Activated CD4-positive, alpha-beta T cell treated with anti-CD3 and anti-CD28 coated beads, Interleukin-10, Interleukin-2, amounts not matched to agents 100 ng/mL and 50 ng/mL, durations not matched to agents 16 hours and 8 hours (primary cell): ENCODE data around the gene PTGFRN.

Experiments used
- DNase-seq: peaks from one replicate; pipeline ENCODE4 v3.0.0-alpha.2; 2020

Gene PTGFRN

DNA sequence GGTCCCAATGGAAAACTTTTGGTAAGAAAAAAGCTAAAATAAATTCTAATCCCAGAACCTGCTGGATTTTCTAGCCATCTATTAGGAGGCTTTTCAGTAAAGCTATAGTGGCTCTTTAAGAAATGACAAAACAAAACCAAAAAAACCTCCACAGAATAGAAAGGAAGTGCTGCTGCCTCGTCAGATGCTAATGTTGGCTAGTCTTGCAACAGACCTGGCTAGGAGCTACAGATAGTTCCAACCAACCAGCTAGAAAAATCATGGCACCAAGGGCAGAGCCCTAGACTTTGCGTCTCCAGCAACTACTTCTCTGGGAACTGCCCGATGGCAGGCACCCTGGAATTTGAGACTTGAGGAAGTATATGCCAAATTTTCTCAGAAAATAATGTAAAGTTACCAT is 99.4 kb downstream of the PTGFRN start:
- DNase-seq: peak; percentile 35

DNA sequence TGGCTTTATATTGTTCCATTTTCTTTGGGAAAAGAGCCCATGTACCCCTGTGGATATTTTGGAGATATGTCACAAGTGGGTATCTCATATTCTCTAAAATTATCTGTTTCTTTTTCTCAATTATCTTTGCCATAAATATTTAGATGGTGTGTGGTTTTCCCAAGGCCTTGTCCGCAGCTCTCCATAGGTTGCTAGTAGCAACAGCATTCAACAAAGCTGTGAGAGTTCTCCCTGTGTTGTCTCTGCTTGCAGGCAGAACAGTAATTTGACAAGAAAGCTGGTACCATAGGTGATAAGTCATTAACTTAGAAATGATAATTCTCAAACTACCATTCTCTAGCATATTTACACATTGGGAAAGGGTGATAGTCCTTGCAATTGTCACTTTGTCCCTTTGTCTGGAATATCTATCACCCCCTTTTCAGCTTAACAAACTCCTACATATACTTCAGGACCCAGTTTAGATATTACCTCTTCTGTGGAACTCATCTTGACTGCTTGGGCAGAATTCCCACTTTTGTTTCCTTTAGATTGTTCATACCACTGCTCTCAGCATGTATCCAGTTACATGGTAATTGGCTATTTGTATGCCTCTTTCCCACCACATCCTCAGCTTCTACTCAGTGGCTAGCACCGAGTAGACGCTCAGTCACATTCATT is 100.7 kb downstream of the PTGFRN start:
- no peak for DNase-seq

DNA sequence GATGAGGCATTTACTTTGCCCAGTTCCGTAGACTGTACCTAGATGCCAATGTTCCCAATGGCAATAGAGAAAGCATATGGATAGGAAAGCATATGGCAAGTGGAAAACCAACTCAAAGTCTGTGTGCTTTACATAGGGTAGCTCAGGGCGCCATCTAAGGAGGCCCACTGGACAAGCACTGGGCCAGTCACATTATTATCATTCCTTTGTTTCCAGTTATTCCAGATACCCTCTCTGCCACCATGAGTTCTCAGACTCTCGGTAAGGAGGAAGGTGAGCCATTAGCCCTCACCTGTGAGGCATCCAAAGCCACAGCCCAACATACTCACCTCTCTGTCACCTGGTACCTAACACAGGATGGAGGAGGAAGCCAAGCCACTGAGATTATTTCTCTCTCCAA is 101.6 kb downstream of the PTGFRN start:
- no peak for DNase-seq

DNA sequence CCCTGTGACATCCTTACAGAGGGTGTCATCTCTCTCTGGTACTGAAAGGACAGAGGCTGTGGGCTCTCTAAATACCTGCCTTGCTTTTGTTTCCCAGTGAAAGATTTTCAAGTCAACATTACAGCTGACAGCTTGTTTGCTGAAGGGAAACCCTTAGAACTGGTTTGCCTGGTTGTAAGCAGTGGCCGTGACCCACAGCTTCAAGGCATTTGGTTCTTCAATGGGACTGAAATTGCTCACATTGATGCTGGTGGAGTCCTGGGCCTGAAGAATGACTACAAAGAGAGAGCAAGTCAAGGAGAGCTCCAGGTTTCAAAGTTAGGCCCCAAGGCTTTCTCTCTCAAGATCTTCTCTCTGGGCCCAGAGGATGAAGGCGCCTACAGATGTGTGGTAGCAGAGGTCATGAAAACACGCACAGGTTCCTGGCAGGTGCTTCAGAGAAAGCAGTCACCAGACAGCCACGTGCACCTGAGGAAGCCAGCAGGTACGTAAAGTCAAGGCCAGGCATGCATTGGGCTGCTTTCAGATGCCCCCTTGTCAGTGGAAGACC is 103.7 kb downstream of the PTGFRN start:
- DNase-seq: no peak

DNA sequence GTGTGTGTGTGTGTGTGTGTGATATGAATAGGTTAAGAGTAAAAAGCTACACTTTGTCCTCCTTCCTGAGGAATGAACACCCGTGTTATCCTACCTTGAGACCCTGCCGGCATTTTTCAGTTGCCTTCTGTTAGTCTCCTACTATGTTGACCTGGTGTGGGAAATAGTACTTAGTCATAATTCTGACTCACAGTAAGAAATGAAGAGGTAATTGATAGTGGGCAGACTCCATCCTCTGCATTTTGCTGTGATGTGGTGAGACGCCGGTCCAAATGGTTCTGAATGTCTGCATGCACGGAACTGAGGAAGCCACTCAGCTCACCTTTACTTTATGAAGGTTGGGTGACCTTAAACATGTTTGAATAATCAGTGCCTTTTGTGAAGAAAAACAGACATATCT is 104.5 kb downstream of the PTGFRN start:
- peak; percentile 52 for DNase-seq

DNA sequence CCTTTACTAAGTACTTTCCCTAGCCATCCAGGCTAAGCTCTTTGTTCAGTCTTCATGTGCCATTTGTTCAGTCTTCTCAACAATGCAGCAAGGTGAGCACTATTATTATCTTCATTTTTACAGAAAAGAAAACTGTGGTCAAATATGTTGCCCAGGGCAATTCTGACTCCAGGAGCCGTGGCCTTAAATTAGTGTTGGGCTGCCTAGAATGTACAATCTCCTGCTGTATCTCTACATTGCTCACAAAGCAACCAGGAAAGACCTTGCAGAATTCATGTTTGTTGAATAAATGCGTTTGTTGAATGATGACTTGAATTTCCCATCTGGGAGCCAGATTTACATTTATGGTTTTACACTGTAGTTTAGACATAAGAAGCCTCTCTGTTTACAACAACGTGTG is 106.0 kb downstream of the PTGFRN start:
- DNase-seq: no peak

DNA sequence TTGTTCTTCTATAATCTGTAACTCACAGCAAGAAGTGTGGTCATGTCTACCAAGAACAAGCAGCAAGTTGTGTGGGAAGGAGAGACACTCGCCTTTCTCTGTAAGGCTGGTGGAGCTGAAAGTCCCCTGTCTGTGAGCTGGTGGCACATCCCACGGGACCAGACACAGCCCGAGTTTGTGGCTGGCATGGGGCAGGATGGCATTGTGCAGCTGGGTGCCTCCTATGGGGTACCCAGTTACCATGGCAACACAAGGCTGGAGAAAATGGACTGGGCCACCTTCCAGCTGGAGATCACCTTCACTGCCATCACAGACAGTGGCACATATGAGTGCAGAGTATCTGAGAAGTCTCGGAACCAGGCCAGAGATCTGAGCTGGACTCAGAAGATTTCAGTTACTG is 107.3 kb downstream of the PTGFRN start:
- DNase-seq: no peak

DNA sequence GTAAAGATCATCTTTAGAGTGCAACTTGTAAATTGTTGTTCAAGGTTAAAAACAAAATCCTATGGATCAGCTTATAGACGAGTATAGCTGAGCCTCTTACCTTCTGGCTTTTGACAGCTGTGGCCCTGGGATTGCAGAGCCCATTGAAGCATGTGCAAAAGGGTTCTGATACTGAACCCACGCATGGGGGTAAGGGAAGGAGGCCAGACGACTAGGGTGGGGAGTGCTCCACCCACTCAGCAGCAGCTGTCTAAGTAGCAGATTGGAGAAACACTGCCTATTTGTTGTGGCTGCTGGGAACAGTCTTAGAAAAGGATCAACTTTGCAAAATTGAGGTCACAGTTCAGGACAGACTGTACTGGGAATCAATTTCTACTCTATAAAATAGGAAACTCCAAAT is 107.9 kb downstream of the PTGFRN start:
- no peak for DNase-seq

DNA sequence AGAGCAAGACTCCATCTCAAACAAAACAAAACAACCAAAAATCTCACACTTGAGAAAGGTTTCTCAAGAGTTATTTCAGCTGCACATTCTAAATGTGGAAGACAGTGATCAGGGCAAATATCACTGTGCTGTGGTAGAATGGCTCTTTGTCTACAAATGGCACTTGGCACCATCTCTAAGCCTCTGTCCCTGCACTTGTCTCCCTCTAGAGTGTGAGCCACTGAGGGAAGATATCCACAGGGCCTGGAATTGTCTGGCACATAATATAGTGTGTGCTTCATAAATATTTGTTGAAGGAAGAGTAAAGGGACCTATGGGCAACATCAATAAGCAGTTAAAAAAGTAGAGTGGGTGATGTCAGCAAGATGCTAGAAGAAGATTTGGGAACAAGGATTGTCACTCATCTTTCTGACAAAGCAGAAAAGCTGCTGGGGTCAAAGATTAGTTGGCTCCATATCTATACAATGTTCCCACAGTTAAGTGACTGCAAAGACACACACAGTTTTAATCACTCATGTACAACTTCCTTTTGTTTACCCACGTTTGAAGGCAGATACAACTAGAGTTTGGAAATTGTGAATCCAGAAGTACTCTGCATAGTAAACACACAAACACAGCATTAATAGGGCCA is 110.9 kb downstream of the PTGFRN start:
- no peak for DNase-seq

DNA sequence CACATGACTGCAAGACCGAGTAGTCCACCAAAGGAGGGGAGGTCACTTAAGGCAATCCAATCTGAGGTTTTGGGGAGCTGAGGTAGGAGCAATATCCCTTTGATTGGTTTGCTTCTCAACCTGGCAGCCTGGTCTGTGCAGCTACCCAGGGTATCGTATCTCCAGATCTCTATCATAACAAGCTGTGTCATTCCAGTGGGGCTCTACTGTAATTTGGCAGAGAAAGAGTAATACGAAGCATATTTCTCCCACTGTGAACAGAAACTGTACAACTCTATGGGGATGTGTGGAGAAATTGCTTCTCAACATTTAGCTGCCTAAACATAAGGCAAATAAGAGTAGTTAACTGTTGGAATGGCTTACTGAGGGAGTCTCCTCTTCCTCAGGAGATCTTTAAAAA is 112.4 kb downstream of the PTGFRN start:
- DNase-seq: no peak

DNA sequence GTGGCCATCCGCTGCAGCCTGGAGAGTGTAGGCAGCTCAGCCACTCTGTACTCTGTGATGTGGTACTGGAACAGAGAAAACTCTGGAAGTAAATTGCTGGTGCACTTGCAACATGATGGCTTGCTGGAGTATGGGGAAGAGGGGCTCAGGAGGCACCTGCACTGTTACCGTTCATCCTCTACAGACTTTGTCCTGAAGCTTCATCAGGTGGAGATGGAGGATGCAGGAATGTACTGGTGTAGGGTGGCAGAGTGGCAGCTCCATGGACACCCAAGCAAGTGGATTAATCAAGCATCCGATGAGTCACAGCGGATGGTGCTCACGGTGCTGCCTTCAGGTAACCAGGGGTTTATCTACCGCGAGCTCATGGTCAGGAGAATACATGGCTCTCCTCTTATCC is 115.9 kb downstream of the PTGFRN start:
- DNase-seq: no peak

DNA sequence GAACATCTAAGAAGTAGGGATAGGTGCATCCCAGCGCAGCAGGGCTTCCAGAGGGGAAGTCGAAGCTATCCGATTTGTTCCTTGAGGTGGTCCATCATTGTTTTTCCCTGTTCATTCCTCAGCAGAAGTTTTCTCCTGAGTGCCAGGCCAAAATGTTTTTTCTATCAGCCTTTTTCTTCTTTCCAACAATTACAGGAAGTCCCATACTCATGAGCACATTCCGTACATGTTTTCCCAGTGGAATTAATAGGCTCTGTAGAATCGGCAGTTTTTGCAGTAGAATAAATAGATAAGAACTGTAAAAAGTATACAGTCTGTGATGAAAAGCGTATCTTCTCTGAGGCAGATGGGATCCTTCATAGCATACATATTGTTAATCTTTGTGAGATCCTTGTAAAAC is 116.6 kb downstream of the PTGFRN start:
- no peak for DNase-seq

DNA sequence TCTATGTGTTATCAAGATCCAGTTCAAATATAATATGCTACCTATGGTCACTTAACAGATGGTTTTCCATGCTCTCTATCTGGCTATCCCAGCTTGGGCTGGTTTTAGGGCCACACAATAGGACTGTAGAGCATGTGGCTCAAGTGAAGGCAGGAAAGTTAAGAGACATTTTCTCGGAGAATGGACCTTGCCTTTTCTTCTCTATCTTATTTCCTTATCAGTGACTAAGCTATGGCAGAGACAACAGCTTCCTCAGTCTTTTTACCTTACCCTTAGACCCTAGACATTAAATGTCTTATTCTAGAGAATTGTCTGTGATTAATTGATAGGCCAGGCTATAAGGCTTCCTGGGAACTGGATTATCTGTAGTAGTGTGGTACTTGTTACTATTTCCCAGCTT is 120.0 kb downstream of the PTGFRN start:
- no peak for DNase-seq

DNA sequence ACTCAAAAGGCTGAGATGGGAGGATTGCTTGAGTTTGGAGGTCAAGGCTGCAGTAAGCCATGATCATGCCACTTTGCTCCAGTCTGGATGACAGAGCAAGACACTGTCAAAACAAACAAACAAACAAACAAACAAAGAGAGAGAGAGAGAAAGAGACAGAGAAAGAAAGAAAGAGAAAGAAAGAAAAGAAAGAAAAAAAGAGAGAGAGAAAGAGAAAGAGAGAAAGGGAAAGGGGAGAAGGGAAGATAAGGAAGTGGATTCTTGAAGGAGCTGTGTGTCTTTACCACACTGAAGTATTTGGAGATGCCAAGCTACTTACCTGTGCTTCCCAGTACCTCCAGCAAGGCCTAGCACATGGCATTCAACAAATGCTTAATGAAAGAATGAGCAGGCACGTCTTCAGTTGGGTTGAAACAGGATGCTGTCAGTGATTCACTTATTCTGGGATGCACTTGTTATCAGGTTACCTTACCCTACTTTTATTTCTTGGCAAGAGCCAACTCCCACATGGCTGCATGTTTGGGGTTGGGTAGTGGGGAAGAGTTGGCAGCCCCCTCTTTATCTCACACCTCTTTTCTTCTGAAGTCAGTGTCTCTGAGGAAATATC is 120.7 kb downstream of the PTGFRN start:
- no peak for DNase-seq

DNA sequence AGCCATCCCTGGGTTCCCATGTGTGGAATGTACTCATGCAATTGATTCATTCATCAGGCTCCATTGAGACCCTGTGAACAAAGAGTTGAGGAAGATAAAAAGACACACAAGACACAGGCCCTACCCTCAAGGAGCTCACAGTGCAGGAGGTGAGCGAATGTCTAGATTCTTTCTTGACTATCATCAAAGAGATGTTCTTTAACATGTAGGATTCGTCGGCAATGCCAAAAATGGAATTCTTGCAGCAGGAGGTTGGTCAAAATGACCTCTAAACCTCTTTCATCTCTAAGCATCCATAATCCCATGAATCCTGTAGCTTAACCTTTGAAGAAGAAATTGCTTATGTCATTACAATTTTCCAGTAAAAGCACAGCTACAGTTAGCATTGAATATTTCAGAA is 122.5 kb downstream of the PTGFRN start:
- DNase-seq: no peak

DNA sequence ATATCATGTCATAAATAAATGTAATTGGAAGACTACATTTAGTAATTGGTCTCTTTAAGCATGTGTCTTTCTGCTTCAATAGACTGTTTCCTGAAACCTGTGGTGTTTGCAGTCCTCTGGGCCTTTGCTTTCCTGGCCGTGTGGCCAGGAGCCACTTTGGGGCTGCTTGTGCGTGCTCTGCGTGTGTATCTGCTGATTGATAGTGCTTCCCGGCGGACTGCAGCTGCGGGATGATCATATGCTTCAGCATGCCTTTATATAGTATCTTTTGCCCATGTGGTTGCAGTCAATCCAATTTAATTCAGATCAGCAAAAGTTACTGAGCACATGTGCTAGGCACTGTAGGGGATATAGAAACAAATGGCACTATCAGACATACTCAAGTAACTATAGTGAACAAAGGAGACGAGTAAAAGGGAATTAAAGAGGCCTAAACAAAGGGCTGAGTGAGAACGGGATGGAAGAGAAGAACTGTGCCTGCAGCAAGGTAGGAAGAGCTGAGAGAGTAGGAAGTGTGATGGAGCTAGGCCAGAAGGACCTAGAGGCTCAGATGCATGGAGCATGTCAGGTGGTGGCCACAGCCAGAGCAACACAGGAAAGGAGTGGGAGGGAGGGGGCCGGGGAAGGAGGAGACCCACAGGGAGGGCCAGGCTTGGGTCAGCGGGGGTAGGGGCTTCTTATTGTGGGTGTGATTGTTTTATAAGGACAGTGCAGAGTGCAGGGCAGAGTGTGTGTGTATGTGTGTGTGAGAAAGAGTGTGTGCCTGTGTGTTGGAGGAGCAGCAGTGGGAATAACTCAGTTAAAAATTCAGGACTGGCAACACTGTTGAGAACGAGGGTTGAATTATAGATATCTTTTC is 123.2 kb downstream of the PTGFRN start:
- no peak for DNase-seq

DNA sequence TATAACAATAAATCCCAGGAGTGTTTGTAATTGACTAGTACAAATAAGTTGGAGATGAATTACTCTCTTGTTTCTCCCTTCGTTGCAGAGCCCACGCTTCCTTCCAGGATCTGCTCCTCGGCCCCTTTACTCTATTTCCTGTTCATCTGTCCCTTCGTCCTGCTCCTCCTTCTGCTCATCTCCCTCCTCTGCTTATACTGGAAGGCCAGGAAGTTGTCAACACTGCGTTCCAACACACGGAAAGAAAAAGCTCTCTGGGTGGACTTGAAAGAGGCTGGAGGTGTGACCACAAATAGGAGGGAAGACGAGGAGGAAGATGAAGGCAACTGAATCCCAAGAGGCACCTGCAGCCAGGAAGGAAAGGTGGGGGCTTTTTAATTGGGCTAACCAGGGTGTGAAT is 124.1 kb downstream of the PTGFRN start:
- no peak for DNase-seq

DNA sequence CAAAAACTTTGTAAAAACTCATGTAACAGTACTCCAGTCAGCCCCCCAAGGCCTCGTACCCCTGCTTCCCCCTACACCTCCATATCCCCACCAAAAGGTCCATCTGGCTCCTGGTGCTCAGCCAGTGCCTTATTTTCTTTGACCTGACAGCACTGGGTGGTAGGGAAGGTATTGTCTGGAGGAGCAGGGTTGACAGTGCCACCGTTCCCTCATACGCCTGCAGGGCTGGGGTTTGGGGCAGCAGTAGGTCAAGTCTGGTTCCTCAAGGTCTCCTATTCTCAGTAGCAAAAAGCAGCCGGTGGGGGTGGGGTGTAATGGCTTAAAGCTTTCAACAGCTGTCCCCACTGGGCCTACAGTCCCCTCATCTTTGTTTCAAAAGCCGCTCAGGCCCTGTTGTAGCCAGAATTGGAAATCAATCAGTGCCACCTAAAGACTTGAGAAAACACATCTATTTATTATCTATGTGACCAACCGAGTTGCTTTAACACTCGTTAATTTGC is 125.1 kb downstream of the PTGFRN start:
- no peak for DNase-seq

DNA sequence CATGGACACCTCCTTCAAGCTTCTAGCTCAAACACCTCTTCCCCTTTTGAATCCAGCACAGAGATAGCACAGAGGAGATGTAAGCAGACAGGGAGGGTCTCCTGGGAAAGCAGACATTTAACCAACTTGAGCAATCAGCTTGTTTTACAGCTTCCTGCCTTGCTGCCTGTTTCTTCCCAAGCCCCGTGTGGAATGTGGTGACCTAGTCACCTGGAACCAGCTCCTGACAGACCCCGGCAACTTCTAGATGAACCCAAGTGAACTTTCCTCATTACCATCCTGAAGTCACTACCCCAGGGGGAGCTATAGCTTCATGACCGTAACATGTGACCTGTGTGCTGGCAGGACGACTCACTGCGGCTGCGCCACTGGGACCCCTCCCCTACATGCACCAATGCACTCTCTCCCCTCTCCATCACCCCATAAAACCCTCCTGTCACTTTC is 126.3 kb downstream of the PTGFRN start:
- no peak for DNase-seq

DNA sequence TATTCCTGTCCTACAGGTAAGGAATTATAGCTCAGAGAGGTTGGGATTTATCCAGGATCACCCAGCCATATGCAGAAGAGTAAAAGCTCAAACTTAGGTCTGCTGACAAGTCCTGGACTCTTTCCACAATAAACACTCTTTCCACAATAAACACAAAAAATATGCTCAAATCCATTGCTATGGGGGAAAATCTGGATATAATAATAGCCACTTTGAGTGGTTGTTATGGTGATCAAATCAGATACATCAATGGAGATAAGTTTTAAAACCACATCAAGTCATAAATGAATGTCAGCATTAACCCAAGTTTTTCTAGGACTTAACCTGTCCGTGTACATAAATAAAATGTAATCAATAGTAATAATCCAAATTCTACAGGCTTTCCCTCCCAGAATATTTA is 128.1 kb downstream of the PTGFRN start:
- DNase-seq: no peak

DNA sequence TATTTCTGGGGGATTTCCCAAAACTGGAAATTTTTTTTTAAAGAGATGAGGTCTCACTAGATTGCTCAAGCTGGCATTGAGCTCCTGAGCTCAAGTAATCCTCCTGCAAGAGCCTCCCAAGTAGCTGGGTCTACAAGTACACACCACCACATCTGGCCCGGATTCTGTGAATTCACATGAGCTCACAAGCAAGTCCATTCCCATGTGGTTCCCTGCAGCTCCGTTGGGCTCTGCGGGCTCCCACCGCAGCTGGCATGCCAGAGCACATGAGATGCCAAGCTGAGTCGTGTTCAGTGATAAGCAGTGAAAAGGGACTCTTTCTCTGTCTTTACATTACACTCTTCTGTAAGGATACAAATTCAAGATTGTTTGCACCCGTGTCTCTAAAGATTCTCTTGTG is 128.5 kb downstream of the PTGFRN start:
- no peak for DNase-seq
